Ammon's horn (tissue), 1 donor: ENCODE results near the gene MIB2.
"Not testable (repeated sequence)": the region's sequence is repeated elsewhere in the genome, so short reads cannot be mapped to it uniquely, and the experiment has no call there.

ENCODE experiments used
- DNase-seq: peaks from one replicate; pipeline ENCODE4 v3.0.0-alpha.2; 2016; ENCODE audit warnings: low spot score

MIB2 gene

GRCh38 chr1:1615256-1616044 lies at the start of gene MIB2:
Gene MIB2, plus strand, starts transcription at chr1:1615500. Its CDS starts 7,953 bp downstream, at chr1:1623453.
- peak; percentile 99 for DNase-seq

- no peak for DNase-seq
Measured at GRCh38 chr1:1567152-1567875, 48.0 kb upstream of the MIB2 start.

GRCh38 chr1:1567891-1568291 lies 47.4 kb upstream of the MIB2 start:
- DNase-seq = no peak

GRCh38 chr1:1569341-1569740 lies 46.0 kb upstream of the MIB2 start:
- DNase-seq = no peak

- DNase-seq = peak; percentile 54
Measured at GRCh38 chr1:1573843-1574720, 41.2 kb upstream of the MIB2 start.

GRCh38 chr1:1574721-1575537 lies 40.4 kb upstream of the MIB2 start, which contains the start of gene SSU72:
Gene SSU72, minus strand, starts transcription at chr1:1574863. Its CDS starts 306 bp downstream, at chr1:1574557.
- peak; percentile 92 for DNase-seq

- DNase-seq = no peak
Measured at GRCh38 chr1:1577367-1578011, 37.8 kb upstream of the MIB2 start.

GRCh38 chr1:1578371-1578940 lies 36.8 kb upstream of the MIB2 start:
- no peak for DNase-seq

- no peak for DNase-seq
Measured at GRCh38 chr1:1582585-1583346, 32.5 kb upstream of the MIB2 start.

- no peak for DNase-seq
Measured at GRCh38 chr1:1583347-1584010, 31.8 kb upstream of the MIB2 start.

GRCh38 chr1:1591452-1591851 lies 23.8 kb upstream of the MIB2 start:
- DNase-seq = no peak

- DNase-seq = no peak
Measured at GRCh38 chr1:1593834-1594601, 21.3 kb upstream of the MIB2 start.

- DNase-seq = no peak
Measured at GRCh38 chr1:1594602-1595260, 20.6 kb upstream of the MIB2 start.

GRCh38 chr1:1595341-1595740 lies 20.0 kb upstream of the MIB2 start:
- DNase-seq = not testable (repeated sequence)

- DNase-seq = no peak
Measured at GRCh38 chr1:1596493-1597274, 18.6 kb upstream of the MIB2 start.

- no peak for DNase-seq
Measured at GRCh38 chr1:1597275-1597930, 17.9 kb upstream of the MIB2 start.
